Measurements from ENCODE around the gene BTBD17.

- no peak for TF ChIP-seq TAF1 (IDR thresholded peaks at IDR 0.05; ENCODE audit: low read depth, low read length)
- no peak for TF ChIP-seq POLR2A (IDR thresholded peaks at IDR 0.05; ENCODE audit: low read depth, low read length)
- TF ChIP-seq POLR2AphosphoS5 (IDR thresholded peaks at IDR 0.05; ENCODE audit: low read depth, low read length): no peak
- no peak for TF ChIP-seq PAX5 (IDR thresholded peaks at IDR 0.05; ENCODE audit: insufficient read depth, low read length, severe bottlenecking)
- TF ChIP-seq POU2F2 (IDR thresholded peaks at IDR 0.05; ENCODE audit: low read depth, low read length): no peak
Measured at GRCh38 chr17:74317071-74317470, 44.6 kb downstream of the BTBD17 start.
